PC-3 (cell line): ENCODE results near the gene FUBP1.

Experiments
- EZH2phosphoT487 ChIP-seq: fragments of 300-600 bp; sonication (generic); IDR thresholded peaks from 2 replicates; pipeline ENCODE4 v1.6.1; 2018; ENCODE audit warnings: mild to moderate bottlenecking, antibody characterized with exemption, low read length, borderline replicate concordance
- TF ChIP-seq, protein P1 (sequence below): fragments of 300-600 bp; sonication (generic); conservative IDR thresholded peaks from 2 replicates; pipeline ENCODE4 v1.5.1; 2017; ENCODE audit warnings: antibody characterized with exemption, low read depth, mild to moderate bottlenecking, low read length

DNA sequence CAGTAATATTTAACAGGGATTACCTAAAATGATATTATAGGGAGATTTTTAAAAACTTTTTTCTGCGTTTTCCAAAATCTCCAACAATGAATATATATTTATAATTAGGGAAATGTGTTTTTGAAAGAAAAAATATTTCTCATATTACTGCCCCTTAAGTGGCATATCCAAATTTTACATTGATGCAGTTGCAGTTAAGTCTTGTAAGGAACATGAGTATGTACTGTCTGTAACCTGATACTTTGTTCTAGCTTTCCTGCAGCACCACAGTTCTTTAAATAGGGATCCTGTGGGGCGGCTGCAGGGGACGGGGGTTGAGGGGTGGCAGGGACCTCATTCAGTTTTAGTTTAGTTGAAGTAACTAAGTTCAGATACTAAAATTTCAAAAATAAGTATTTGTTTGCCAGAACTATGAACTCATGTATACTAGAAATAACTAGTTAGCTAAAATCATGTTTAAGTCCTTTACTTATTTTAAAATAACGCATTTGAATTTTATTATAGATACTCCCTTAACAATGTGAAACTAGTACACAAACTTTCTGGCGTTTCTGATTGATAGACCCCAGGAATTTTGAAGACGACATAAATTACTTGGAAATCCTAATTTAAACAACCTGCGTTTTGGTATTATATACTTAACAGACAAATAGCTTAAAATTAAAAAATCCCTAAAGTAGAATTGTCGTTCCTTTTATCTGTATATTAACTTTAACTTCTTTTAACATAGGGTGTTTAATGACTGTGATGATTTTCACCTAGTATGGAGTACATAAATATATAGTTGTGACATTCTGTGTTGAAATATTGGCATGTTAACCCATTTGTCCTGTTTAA lies 25.2 kb upstream of the FUBP1 start:
- TF ChIP-seq, protein P1, sequence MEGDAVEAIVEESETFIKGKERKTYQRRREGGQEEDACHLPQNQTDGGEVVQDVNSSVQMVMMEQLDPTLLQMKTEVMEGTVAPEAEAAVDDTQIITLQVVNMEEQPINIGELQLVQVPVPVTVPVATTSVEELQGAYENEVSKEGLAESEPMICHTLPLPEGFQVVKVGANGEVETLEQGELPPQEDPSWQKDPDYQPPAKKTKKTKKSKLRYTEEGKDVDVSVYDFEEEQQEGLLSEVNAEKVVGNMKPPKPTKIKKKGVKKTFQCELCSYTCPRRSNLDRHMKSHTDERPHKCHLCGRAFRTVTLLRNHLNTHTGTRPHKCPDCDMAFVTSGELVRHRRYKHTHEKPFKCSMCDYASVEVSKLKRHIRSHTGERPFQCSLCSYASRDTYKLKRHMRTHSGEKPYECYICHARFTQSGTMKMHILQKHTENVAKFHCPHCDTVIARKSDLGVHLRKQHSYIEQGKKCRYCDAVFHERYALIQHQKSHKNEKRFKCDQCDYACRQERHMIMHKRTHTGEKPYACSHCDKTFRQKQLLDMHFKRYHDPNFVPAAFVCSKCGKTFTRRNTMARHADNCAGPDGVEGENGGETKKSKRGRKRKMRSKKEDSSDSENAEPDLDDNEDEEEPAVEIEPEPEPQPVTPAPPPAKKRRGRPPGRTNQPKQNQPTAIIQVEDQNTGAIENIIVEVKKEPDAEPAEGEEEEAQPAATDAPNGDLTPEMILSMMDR = no peak
- TF ChIP-seq EZH2phosphoT487 = no peak
